ENCODE data around the gene MTA3.

The MTA3 gene

DNA sequence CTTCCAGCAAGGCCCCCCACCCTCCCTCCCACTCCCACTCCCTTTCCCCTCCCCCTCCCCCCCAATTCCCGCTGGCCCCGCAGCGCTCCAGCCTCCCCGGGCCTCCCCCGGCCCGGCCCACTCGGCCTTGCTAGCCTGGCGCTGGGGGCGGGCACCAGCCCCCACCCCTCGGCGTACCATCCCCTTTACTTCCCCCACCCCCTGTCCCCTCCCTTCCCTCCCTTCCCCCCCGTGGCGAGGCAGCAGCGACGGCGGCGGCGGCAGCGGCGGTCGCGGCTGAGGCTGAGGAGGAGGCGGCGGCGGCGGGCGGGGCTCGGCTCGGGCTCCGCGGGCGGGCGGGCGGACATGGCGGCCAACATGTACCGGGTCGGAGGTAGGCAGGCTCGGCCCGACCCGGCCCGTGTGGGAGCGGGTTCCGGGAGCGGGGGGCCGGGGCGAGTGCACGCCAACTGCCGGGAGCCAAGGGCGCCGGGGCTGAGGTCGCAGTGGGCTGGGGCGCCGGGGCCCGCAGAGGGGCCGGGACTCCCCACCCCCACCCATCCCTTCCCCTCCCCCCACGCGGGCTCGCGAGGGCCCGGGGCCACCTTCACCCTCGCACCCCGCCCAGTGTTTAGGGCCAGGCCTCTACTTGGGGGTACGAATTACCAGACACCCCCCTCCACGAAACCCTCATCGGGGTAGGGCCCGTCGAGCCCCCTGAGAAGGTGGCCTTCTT, at the start of gene MTA3:
MTA3 (plus strand) TSS at position 232 of the 715 bp plus-strand sequence; CDS start at position 346, 114 bp downstream.
- no peak for DNase-seq (ENCODE audit: extremely low read depth, low read depth)
- TF ChIP-seq, protein P1, sequence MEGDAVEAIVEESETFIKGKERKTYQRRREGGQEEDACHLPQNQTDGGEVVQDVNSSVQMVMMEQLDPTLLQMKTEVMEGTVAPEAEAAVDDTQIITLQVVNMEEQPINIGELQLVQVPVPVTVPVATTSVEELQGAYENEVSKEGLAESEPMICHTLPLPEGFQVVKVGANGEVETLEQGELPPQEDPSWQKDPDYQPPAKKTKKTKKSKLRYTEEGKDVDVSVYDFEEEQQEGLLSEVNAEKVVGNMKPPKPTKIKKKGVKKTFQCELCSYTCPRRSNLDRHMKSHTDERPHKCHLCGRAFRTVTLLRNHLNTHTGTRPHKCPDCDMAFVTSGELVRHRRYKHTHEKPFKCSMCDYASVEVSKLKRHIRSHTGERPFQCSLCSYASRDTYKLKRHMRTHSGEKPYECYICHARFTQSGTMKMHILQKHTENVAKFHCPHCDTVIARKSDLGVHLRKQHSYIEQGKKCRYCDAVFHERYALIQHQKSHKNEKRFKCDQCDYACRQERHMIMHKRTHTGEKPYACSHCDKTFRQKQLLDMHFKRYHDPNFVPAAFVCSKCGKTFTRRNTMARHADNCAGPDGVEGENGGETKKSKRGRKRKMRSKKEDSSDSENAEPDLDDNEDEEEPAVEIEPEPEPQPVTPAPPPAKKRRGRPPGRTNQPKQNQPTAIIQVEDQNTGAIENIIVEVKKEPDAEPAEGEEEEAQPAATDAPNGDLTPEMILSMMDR (IDR thresholded peaks at IDR 0.05; ENCODE audit: low read depth, low read length): no peak

DNA sequence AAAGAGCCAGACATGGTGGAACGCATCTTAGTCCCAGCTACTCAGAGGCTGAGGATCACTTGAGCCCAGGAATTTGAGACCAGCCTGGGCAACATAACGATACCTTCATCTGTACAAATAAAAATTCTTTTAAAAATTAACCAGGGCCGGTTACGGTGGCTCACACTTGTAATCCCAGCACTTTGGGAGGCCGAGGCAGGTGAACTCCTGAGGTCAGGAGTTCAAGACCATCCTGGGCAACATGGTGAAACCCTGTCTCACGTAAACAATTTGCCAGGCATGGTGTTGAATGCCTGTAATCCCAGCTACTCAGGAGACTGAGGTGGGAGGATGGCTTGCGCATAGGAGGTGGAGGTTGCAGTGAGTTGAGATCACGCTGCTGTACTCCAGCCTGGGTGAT, 48.8 kb upstream of the MTA3 start:
- no peak for DNase-seq (ENCODE audit: extremely low read depth, low read depth)
- TF ChIP-seq, protein P1 (IDR thresholded peaks at IDR 0.05; ENCODE audit: low read depth, low read length): no peak

DNA sequence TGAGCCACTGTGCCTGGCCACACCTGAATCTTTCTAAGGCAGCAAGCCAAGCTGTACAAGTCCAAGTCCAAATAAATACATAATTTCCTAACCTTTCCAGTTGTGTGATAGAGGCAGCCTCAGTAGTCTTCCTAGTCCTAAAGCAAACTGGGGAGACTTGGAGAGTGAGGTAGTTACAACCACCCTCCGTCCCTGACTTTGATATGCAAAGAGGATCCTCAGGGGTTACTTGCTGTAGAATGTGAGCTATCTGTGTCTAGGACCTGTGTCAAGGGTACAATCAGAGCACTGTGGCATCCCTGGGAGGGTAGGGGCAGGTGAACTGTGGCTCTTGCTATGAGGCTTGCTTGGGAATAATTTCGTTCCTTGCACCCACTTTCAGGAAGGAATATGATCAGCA, 46.4 kb upstream of the MTA3 start:
- TF ChIP-seq, protein P1 (IDR thresholded peaks at IDR 0.05; ENCODE audit: low read depth, low read length): no peak
- DNase-seq (ENCODE audit: extremely low read depth, low read depth): no peak

DNA sequence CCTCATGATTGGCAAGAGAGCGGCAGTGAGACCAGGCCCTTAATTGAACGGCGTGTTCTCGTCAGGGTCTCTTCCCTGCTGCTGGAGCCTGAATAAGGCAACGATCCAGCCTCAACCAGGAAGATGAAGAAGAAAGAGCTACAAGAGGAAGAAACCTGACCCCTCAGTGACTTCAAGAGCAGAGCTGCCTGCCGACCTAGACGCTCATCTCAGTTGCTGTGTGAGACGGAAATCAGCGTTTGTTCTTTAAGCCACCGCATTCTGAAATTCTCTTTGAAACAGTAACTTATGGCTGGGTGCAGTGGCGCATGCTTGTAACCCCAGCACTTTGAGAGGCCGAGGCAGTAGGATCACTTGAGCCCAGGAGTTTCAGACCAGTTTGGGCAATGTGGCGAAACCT, 45.1 kb upstream of the MTA3 start:
- TF ChIP-seq, protein P1 (IDR thresholded peaks at IDR 0.05; ENCODE audit: low read depth, low read length): no peak
- no peak for DNase-seq (ENCODE audit: extremely low read depth, low read depth)

DNA sequence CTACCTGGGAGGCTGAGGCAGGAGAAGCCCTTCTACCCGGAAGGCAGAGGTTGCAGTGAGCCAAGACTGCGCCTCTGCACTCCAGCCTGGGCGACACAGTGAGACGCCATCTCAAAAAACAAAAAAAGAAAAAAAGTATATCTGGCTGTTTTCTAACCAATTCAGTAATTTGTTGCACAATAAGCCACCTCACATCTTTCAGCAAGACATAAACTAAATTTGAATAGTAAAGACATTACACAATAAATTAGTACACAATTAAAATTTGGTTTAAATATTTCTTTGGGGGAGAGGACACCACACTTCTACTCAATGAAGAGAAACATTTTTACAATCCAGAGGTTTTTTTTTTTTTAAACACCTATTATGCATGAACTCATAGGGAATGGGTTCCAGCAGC, 36.0 kb upstream of the MTA3 start:
- no peak for DNase-seq (ENCODE audit: extremely low read depth, low read depth)
- TF ChIP-seq, protein P1 (IDR thresholded peaks at IDR 0.05; ENCODE audit: low read depth, low read length): no peak

DNA sequence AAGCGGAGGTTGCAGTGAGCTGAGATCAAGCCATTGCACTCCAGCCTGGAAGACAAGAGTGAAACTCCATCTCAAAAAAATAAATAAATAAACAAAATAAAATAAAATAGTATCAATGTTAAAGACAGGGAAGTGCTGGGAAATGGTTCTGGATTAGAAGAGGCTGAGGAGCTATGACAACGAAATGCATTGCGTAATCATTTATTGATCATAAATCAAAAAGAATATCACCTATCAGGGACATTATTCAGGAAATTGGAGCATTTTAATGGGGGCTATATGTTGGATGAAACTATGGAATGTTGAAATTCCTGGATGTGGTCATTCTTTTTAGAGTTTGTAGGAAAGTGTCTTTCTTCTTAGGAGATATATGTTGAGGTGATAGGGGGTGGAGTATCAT, 30.9 kb upstream of the MTA3 start:
- no peak for DNase-seq (ENCODE audit: extremely low read depth, low read depth)
- TF ChIP-seq, protein P1 (IDR thresholded peaks at IDR 0.05; ENCODE audit: low read depth, low read length): no peak

DNA sequence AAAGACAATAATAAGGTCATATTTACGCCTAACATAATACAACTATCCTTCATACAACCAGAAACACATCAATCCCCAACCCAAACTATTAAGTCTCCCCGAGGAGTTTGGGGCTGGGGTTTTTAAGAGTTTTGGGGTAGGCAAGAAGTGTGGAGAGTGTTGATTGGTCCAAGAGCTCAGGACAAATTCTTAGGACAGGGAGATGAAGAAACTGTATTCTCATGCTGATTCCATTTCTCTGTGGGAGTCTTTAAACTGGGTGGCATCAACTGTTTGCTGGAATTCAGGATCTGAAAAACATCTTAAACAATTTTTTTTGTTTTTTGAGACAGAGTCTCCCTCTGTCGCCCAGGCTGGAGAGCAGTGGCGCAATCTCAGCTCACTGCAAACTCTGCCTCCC, 25.6 kb upstream of the MTA3 start:
- TF ChIP-seq, protein P1 (IDR thresholded peaks at IDR 0.05; ENCODE audit: low read depth, low read length): no peak
- DNase-seq (ENCODE audit: extremely low read depth, low read depth): no peak
